Activated CD4-positive, alpha-beta T cell treated with anti-CD3 and anti-CD28 coated beads for 36 hours (primary cell): ENCODE data around the gene FBXW7. TPM values are rescaled to one million over a fixed set of nuclear protein-coding genes. Genes with fewer than 3 reads are reported as not detected.
A peak's percentile ranks its signal among the peaks of the same experiment; 100 is the strongest.

Source experiments
- ATAC-seq: fragments of 200-7000 bp; cut with Tn5 transposase; one replicate; pipeline ENCODE4 v1.10.0; 2021; ENCODE audit warnings: mild to moderate bottlenecking, moderate library complexity
- CTCF ChIA-PET: fragments of 350-600 bp; sonication (Branson Sonifier 250); formaldehyde crosslinking; loops from one replicate; lab custom pipeline; 2021; ENCODE audit warnings: antibody characterized with exemption; lab: Charles Lee
- POLR2A ChIA-PET: fragments of 350-600 bp; sonication (Branson Sonifier 250); formaldehyde crosslinking; loops from one replicate; lab custom pipeline; 2021; ENCODE audit warnings: antibody characterized with exemption, inconsistent platforms; lab: Charles Lee
- DNase-seq: peaks from one replicate; pipeline ENCODE4 v3.0.0-alpha.2; 2020
- H3K27ac Mint-ChIP-seq: one replicate; pipeline ENCODE4 v1.8.0; 2021; ENCODE audit warnings: mixed read lengths
- H3K27me3 Mint-ChIP-seq: one replicate; pipeline ENCODE4 v1.8.0; 2021; ENCODE audit warnings: mixed read lengths
- H3K36me3 Mint-ChIP-seq: one replicate; pipeline ENCODE4 v1.8.0; 2021; ENCODE audit warnings: low read depth, mixed read lengths
- H3K4me1 Mint-ChIP-seq: one replicate; pipeline ENCODE4 v1.8.0; 2021; ENCODE audit warnings: mixed read lengths
- H3K4me3 Mint-ChIP-seq: one replicate; pipeline ENCODE4 v1.8.0; 2021; ENCODE audit warnings: mild to moderate bottlenecking, moderate library complexity, mixed read lengths
- H3K9me3 Mint-ChIP-seq: one replicate; pipeline ENCODE4 v1.8.0; 2021; ENCODE audit warnings: low read depth, mixed read lengths
- intact Hi-C, 2 experiments: fragments of 100-400 bp; cut with DNase I in 1 of 2; cut with micrococcal nuclease in 1 of 2; formaldehyde crosslinking; loops; one replicate each; pipeline versions ENCODE4 v1.14.2 to v1.15.1; 2022 to 2024; cut with DNase I, micrococcal nuclease
- total RNA-seq, 2 experiments: library from RNA; stranded (reverse); gene quantifications; one replicate each; pipeline ENCODE4 v1.2.3, GENCODE V29; 2021

FBXW7 gene
- total RNA-seq, 2 experiments from 2014 or later: 29.8 to 31.6 TPM

- no peak overlapping the region for H3K4me3 Mint-ChIP-seq
- DNase-seq (no peak), ATAC-seq (no peak)
- ChIA-PET CTCF (no interaction called here), POLR2A (no interaction called here)
- H3K9me3 Mint-ChIP-seq: no peaks in the 10 kb centered on the region
- no peaks in the 10 kb centered on the region for H3K36me3 Mint-ChIP-seq
- no peaks in the 10 kb centered on the region for H3K4me1 Mint-ChIP-seq
- H3K27ac Mint-ChIP-seq: no peak overlapping the region
- H3K27me3 Mint-ChIP-seq: no peaks in the 10 kb centered on the region
- intact Hi-C loops: no loop called here
Observed at GRCh38 chr4:152299553-152299952, 236.3 kb downstream of the FBXW7 start.

GRCh38 chr4:152296386-152296785 lies 239.5 kb downstream of the FBXW7 start:
- Mint-ChIP-seq H3K27ac (no peak overlapping the region), H3K4me1 (no peaks in the 10 kb centered on the region), H3K9me3 (no peaks in the 10 kb centered on the region), H3K36me3 (no peaks in the 10 kb centered on the region), H3K4me3 (no peak overlapping the region), H3K27me3 (no peaks in the 10 kb centered on the region)
- intact Hi-C loops: no loop called here
- DNase-seq: no peak
- ChIA-PET POLR2A (no interaction called here), CTCF (no interaction called here)
- ATAC-seq: no peak

GRCh38 chr4:152294765-152295164 lies 241.1 kb downstream of the FBXW7 start:
- CTCF ChIA-PET: interaction anchor here (0.6 to 0.8 kb wide), 2 partner anchors 8 to 14 kb away, joined by 3 to 4 read pairs; no protein-coding TSS in a partner anchor
- H3K27me3 Mint-ChIP-seq: no peaks in the 10 kb centered on the region

GRCh38 chr4:152294331-152294730 lies 241.6 kb downstream of the FBXW7 start:
- no peak for ATAC-seq

More at GRCh38 chr4:152294765-152295164, 241.1 kb downstream of the FBXW7 start:
- intact Hi-C loops: no loop called here
- Mint-ChIP-seq H3K27ac (no peak overlapping the region), H3K4me1 (no peaks in the 10 kb centered on the region), H3K4me3 (no peak overlapping the region), H3K36me3 (no peaks in the 10 kb centered on the region), H3K9me3 (no peaks in the 10 kb centered on the region)
- POLR2A ChIA-PET: no interaction called here
- DNase-seq (no peak), ATAC-seq (no peak)

GRCh38 chr4:152293527-152293926 lies 242.4 kb downstream of the FBXW7 start:
- ChIA-PET CTCF (no interaction called here), POLR2A (no interaction called here)
- intact Hi-C loops: no loop called here
- no peak for ATAC-seq
- no peak for DNase-seq
- no peaks in the 10 kb centered on the region for H3K27me3 Mint-ChIP-seq
- H3K27ac Mint-ChIP-seq: no peak overlapping the region
- H3K9me3 Mint-ChIP-seq: no peaks in the 10 kb centered on the region
- no peaks in the 10 kb centered on the region for H3K4me1 Mint-ChIP-seq
- H3K4me3 Mint-ChIP-seq: no peak overlapping the region
- H3K36me3 Mint-ChIP-seq: no peaks in the 10 kb centered on the region

More at GRCh38 chr4:152294331-152294730, 241.6 kb downstream of the FBXW7 start:
- CTCF ChIA-PET: interaction anchor here (0.6 to 0.8 kb wide), 2 partner anchors 9 to 15 kb away, joined by 3 to 4 read pairs; no protein-coding TSS in a partner anchor
- intact Hi-C loops: no loop called here
- Mint-ChIP-seq H3K36me3 (no peaks in the 10 kb centered on the region), H3K27ac (no peak overlapping the region), H3K27me3 (no peaks in the 10 kb centered on the region), H3K4me1 (no peaks in the 10 kb centered on the region), H3K9me3 (no peaks in the 10 kb centered on the region), H3K4me3 (no peak overlapping the region)
- POLR2A ChIA-PET: no interaction called here
- DNase-seq: no peak

GRCh38 chr4:152290366-152290921 lies 245.4 kb downstream of the FBXW7 start:
- no peak for ATAC-seq
- intact Hi-C loops: no loop called here
- no peaks in the 10 kb centered on the region for H3K4me1 Mint-ChIP-seq
- no peak overlapping the region for H3K4me3 Mint-ChIP-seq
- no peaks in the 10 kb centered on the region for H3K36me3 Mint-ChIP-seq
- ChIA-PET POLR2A (no interaction called here), CTCF (interaction anchor here (0.6 to 1.1 kb wide), 2 partner anchors 11 to 32 kb away, joined by 3 read pairs; no protein-coding TSS in a partner anchor)
- no peak for DNase-seq
- H3K27ac Mint-ChIP-seq: no peak overlapping the region
- no peaks in the 10 kb centered on the region for H3K9me3 Mint-ChIP-seq
- H3K27me3 Mint-ChIP-seq: no peaks in the 10 kb centered on the region

GRCh38 chr4:152289941-152290340 lies 246.0 kb downstream of the FBXW7 start:
- ATAC-seq: no peak
- Mint-ChIP-seq H3K4me1 (no peaks in the 10 kb centered on the region), H3K36me3 (no peaks in the 10 kb centered on the region), H3K9me3 (no peaks in the 10 kb centered on the region), H3K27me3 (no peaks in the 10 kb centered on the region), H3K4me3 (no peak overlapping the region), H3K27ac (no peak overlapping the region)
- DNase-seq: no peak
- ChIA-PET POLR2A (no interaction called here), CTCF (interaction anchor here (1.1 kb wide), 1 partner anchor 10 kb away, joined by 3 read pairs; no protein-coding TSS in a partner anchor)
- intact Hi-C loops: no loop called here

- H3K4me1 Mint-ChIP-seq: no peaks in the 10 kb centered on the region
- intact Hi-C loops: no loop called here
- CTCF ChIA-PET: interaction anchor here (1.1 kb wide), 1 partner anchor 10 kb away, joined by 3 read pairs; no protein-coding TSS in a partner anchor
- ATAC-seq (no peak), DNase-seq (no peak)
- POLR2A ChIA-PET: no interaction called here
- H3K27ac Mint-ChIP-seq: no peak overlapping the region
- H3K4me3 Mint-ChIP-seq: no peak overlapping the region
- no peaks in the 10 kb centered on the region for H3K9me3 Mint-ChIP-seq
- no peaks in the 10 kb centered on the region for H3K36me3 Mint-ChIP-seq
- H3K27me3 Mint-ChIP-seq: no peaks in the 10 kb centered on the region
Observed at GRCh38 chr4:152289541-152289940, 246.4 kb downstream of the FBXW7 start.

- ATAC-seq (no peak), DNase-seq (no peak)
- ChIA-PET POLR2A (no interaction called here), CTCF (interaction anchor here (1.0 kb wide), 1 partner anchor 18 kb away, joined by 3 read pairs; no protein-coding TSS in a partner anchor)
- H3K27me3 Mint-ChIP-seq: no peaks in the 10 kb centered on the region
- H3K4me3 Mint-ChIP-seq: no peak overlapping the region
- H3K9me3 Mint-ChIP-seq: peaks cover 1% of the 10 kb centered on the region
- intact Hi-C loops: no loop called here
- H3K27ac Mint-ChIP-seq: no peak overlapping the region
- H3K36me3 Mint-ChIP-seq: no peaks in the 10 kb centered on the region
- peaks cover 21% of the 10 kb centered on the region for H3K4me1 Mint-ChIP-seq
Observed at GRCh38 chr4:152283801-152284470, 252.0 kb downstream of the FBXW7 start.

GRCh38 chr4:152281822-152282221 lies 254.1 kb downstream of the FBXW7 start:
- Mint-ChIP-seq H3K9me3 (peaks cover 1% of the 10 kb centered on the region), H3K27ac (peak overlapping the region; percentile 56), H3K4me1 (peaks cover 23% of the 10 kb centered on the region), H3K4me3 (no peak overlapping the region), H3K27me3 (no peaks in the 10 kb centered on the region), H3K36me3 (no peaks in the 10 kb centered on the region)
- intact Hi-C loops: no loop called here
- POLR2A ChIA-PET: no interaction called here
- CTCF ChIA-PET: interaction anchor here (1.0 kb wide), 1 partner anchor 236 kb away, joined by 4 read pairs; no protein-coding TSS in a partner anchor
- no peak for ATAC-seq
- no peak for DNase-seq

- H3K27me3 Mint-ChIP-seq: no peaks in the 10 kb centered on the region
Observed at GRCh38 chr4:152281211-152281610, 254.7 kb downstream of the FBXW7 start.

GRCh38 chr4:152279234-152279566 lies 256.7 kb downstream of the FBXW7 start:
- Mint-ChIP-seq H3K36me3 (no peaks in the 10 kb centered on the region), H3K9me3 (no peaks in the 10 kb centered on the region), H3K27me3 (no peaks in the 10 kb centered on the region), H3K4me3 (no peak overlapping the region), H3K4me1 (peaks cover 23% of the 10 kb centered on the region), H3K27ac (no peak overlapping the region)
- no peak for DNase-seq
- intact Hi-C loops: no loop called here
- CTCF ChIA-PET: interaction anchor here (0.7 kb wide), 1 partner anchor 11 kb away, joined by 3 read pairs; no protein-coding TSS in a partner anchor
- no peak for ATAC-seq
- POLR2A ChIA-PET: no interaction called here

More at GRCh38 chr4:152281211-152281610, 254.7 kb downstream of the FBXW7 start:
- Mint-ChIP-seq H3K36me3 (no peaks in the 10 kb centered on the region), H3K9me3 (peaks cover 1% of the 10 kb centered on the region), H3K27ac (no peak overlapping the region), H3K4me1 (peaks cover 23% of the 10 kb centered on the region), H3K4me3 (no peak overlapping the region)
- ChIA-PET CTCF (interaction anchor here (0.7 to 1.0 kb wide), 2 partner anchors 236 to 401 kb away, joined by 3 to 4 read pairs; no protein-coding TSS in a partner anchor), POLR2A (no interaction called here)
- intact Hi-C loops: no loop called here
- DNase-seq (no peak), ATAC-seq (no peak)
